B cell (primary cell): ENCODE results near the gene RAD23A.

ENCODE experiments used
- EZH2 ChIP-seq: IDR thresholded peaks from 2 replicates; pipeline ENCODE4 v1.6.1; 2012; ENCODE audit warnings: borderline replicate concordance, low read depth, mild to moderate bottlenecking, moderate library complexity, low read length; ENCODE audit not compliant: insufficient read depth, poor library complexity, severe bottlenecking
- TF ChIP-seq, protein P1 (sequence below): fragments of 200-600 bp; IDR thresholded peaks from one replicate; pipeline ENCODE4 v1.8.0; 2022; ENCODE audit warnings: antibody characterized with exemption, mild to moderate bottlenecking

DNA sequence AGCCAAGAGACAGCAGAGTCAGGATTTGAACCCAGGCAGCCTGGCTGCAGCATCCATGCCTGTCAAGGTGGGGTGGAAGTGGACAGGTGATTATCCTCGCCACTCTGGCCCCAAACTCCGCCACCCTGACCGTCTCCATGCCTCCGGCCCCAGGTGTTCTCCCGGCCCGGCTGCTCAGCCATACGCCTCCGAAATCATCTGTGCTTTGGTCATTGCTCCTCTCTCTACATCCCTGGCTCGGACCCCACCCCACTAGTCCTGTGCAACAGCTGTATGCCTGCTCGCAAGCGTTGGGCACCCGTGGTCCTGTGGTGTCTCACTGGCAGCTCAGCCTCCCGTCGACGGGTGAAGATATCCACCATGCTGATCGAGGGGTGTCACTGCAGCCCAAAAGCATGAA, 27.6 kb downstream of the RAD23A start:
- TF ChIP-seq, protein P1, sequence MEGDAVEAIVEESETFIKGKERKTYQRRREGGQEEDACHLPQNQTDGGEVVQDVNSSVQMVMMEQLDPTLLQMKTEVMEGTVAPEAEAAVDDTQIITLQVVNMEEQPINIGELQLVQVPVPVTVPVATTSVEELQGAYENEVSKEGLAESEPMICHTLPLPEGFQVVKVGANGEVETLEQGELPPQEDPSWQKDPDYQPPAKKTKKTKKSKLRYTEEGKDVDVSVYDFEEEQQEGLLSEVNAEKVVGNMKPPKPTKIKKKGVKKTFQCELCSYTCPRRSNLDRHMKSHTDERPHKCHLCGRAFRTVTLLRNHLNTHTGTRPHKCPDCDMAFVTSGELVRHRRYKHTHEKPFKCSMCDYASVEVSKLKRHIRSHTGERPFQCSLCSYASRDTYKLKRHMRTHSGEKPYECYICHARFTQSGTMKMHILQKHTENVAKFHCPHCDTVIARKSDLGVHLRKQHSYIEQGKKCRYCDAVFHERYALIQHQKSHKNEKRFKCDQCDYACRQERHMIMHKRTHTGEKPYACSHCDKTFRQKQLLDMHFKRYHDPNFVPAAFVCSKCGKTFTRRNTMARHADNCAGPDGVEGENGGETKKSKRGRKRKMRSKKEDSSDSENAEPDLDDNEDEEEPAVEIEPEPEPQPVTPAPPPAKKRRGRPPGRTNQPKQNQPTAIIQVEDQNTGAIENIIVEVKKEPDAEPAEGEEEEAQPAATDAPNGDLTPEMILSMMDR, result no peak
- TF ChIP-seq EZH2, result no peak
